Hepatocyte (in vitro differentiated cells): ENCODE results near the gene ATF6.

Experiments used
- CTCF ChIP-seq: fragments of 200-600 bp; sonication (generic); IDR thresholded peaks from 2 replicates; pipeline ENCODE4 v1.5.1; 2016; ENCODE audit warnings: antibody characterized with exemption, mild to moderate bottlenecking; ENCODE audit not compliant: poor library complexity
- EZH2 ChIP-seq: fragments of 200-600 bp; sonication (generic); IDR thresholded peaks from 2 replicates; pipeline ENCODE4 v1.6.1; 2016; ENCODE audit warnings: antibody characterized with exemption, mild to moderate bottlenecking, borderline replicate concordance

GRCh38 chr1:162013289-162013688, 247.2 kb downstream of the ATF6 start:
- no peak for TF ChIP-seq CTCF
- no peak for TF ChIP-seq EZH2
